ENCODE results near the gene MAP2K7. TPM values are rescaled to one million over a fixed set of nuclear protein-coding genes. Genes with fewer than 3 reads are reported as not detected.

Gene MAP2K7
- total RNA-seq, 4 donors from 2014 or later, result 11.9 to 125 (median 20.9) TPM

DNA sequence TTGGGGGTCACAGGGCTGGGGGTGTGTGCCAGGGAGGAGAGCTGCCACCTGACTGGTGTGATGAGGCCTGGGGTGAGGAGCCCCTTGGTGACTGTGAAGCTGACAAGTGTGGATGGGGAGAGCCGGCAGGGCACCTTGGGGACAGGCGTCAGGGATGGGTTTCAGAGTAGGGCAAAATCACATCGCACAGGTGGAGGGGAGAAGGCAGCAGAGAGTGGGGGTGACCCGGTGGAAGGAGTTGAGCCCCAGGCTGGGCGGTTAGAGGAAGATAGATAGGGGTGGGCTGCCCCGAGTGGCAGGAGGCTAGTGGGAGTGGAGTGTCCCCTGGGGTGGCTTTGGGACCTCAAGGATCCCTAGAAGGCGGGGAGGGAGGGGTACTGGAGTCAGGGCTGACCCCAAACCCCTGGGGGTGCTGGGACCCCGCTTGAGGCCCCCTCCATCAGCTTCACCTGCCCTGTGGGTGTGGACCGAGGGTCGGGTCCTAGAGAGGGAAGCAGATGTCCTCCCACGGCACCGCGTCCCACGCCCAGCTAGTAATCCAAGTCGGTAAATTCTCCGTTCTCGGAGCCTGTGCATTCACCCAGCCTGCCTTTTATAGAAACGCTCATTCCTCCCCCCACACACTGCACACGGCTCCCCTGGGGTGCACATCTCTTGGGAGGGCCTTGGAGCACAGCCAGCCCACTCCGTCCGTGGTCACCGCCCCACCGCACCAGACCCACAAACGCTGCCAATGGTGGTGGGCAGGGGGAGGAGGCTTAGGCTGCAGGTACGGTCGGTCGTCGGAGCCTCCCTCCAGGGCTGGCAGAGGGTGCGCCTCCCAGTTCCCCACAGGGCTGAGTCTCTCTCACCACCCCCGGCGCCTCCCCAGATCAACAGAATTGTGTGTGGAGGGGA is 19.9 kb downstream of the MAP2K7 start:
- no peak for DNase-seq
- peaks cover 40 to 66% (median 52%) of the 10 kb centered on the region in 4 donors for H3K4me1 ChIP-seq
- peak overlapping the region; percentile 14 to 91 (median 83) for H3K27ac ChIP-seq
- no peak overlapping the region for H3K4me3 ChIP-seq
- TF ChIP-seq POLR2A (IDR thresholded peaks at IDR 0.05), result peak; percentile 8
- no peak for TF ChIP-seq POLR2AphosphoS5 (IDR thresholded peaks at IDR 0.05)
- intact Hi-C loops (cut with DNase I; ENCODE audit: low total_unique reads), result no loop called here
- no peaks in the 10 kb centered on the region for H3K9me3 ChIP-seq
- 76 to 83% methylated on average over 6 to 31 of the region's 31 CpGs for WGBS, 2 donors (ENCODE audit: low coverage in 1 of 2)
- H3K27me3 ChIP-seq, result peaks cover 12% of the 10 kb centered on the region
- peaks cover 0 to 10% (median 0%) of the 10 kb centered on the region in 4 donors for H3K36me3 ChIP-seq
- in situ Hi-C loops (cut with MboI; ENCODE audit: low pct_ligation_motif_present in 1 of 4, low pct_unique_long_range_greater_than_20kb in 1 of 4, low sequenced_read_pairs in 3 of 4), result no loop called here

GRCh38 chr19:7924241-7924640 is 20.6 kb downstream of the MAP2K7 start:
- no peak for DNase-seq
- intact Hi-C loops (cut with DNase I; ENCODE audit: low total_unique reads), result no loop called here
- TF ChIP-seq POLR2A (IDR thresholded peaks at IDR 0.05) (no peak), EP300 (IDR thresholded peaks at IDR 0.05; ENCODE audit: low read depth) (no peak), POLR2AphosphoS5 (IDR thresholded peaks at IDR 0.05) (no peak)
- TF ChIP-seq, protein P1, sequence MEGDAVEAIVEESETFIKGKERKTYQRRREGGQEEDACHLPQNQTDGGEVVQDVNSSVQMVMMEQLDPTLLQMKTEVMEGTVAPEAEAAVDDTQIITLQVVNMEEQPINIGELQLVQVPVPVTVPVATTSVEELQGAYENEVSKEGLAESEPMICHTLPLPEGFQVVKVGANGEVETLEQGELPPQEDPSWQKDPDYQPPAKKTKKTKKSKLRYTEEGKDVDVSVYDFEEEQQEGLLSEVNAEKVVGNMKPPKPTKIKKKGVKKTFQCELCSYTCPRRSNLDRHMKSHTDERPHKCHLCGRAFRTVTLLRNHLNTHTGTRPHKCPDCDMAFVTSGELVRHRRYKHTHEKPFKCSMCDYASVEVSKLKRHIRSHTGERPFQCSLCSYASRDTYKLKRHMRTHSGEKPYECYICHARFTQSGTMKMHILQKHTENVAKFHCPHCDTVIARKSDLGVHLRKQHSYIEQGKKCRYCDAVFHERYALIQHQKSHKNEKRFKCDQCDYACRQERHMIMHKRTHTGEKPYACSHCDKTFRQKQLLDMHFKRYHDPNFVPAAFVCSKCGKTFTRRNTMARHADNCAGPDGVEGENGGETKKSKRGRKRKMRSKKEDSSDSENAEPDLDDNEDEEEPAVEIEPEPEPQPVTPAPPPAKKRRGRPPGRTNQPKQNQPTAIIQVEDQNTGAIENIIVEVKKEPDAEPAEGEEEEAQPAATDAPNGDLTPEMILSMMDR (IDR thresholded peaks at IDR 0.05), result no peak
- Histone ChIP-seq H3K4me1 (peaks cover 43 to 65% (median 52%) of the 10 kb centered on the region in 4 donors), H3K4me3 (no peak overlapping the region), H3K9me3 (no peaks in the 10 kb centered on the region), H3K27me3 (peaks cover 5% of the 10 kb centered on the region), H3K27ac (peak overlapping the region; percentile 26 to 91 (median 83)), H3K36me3 (peaks cover 0 to 10% (median 0%) of the 10 kb centered on the region in 4 donors)
- WGBS, 2 donors (ENCODE audit: low coverage in 1 of 2), result 49% methylated on average over 12 of the region's 12 CpGs; no CpG with 5 or more reads in 1 of the 2 donors
- in situ Hi-C loops (cut with MboI; ENCODE audit: low pct_ligation_motif_present in 1 of 4, low pct_unique_long_range_greater_than_20kb in 1 of 4, low sequenced_read_pairs in 3 of 4), result no loop called here

- no peaks in the 10 kb centered on the region for H3K9me3 ChIP-seq
- in situ Hi-C loops (cut with MboI; ENCODE audit: low pct_ligation_motif_present in 1 of 4, low pct_unique_long_range_greater_than_20kb in 1 of 4, low sequenced_read_pairs in 3 of 4), result no loop called here
- WGBS, 2 donors (ENCODE audit: low coverage in 1 of 2), result 38 to 42% methylated on average over 8 to 33 of the region's 34 CpGs
- TF ChIP-seq POLR2AphosphoS5 (IDR thresholded peaks at IDR 0.05), result no peak
- TF ChIP-seq POLR2A (IDR thresholded peaks at IDR 0.05), result no peak
- TF ChIP-seq, protein P1 (IDR thresholded peaks at IDR 0.05), result no peak
- TF ChIP-seq EP300 (IDR thresholded peaks at IDR 0.05; ENCODE audit: low read depth), result no peak
- H3K27ac ChIP-seq, result peak overlapping the region; percentile 26 to 91 (median 83)
- intact Hi-C loops (cut with DNase I; ENCODE audit: low total_unique reads), result no loop called here
- H3K36me3 ChIP-seq, result peaks cover 0 to 10% (median 0%) of the 10 kb centered on the region in 4 donors
- DNase-seq, result no peak
- H3K4me3 ChIP-seq, result peak overlapping the region; percentile 29 to 57 (median 49)
- peaks cover under 1% of the 10 kb centered on the region for H3K27me3 ChIP-seq
- peaks cover 44 to 65% (median 53%) of the 10 kb centered on the region in 4 donors for H3K4me1 ChIP-seq
Observed at GRCh38 chr19:7924651-7925170, 21.0 kb downstream of the MAP2K7 start.

DNA sequence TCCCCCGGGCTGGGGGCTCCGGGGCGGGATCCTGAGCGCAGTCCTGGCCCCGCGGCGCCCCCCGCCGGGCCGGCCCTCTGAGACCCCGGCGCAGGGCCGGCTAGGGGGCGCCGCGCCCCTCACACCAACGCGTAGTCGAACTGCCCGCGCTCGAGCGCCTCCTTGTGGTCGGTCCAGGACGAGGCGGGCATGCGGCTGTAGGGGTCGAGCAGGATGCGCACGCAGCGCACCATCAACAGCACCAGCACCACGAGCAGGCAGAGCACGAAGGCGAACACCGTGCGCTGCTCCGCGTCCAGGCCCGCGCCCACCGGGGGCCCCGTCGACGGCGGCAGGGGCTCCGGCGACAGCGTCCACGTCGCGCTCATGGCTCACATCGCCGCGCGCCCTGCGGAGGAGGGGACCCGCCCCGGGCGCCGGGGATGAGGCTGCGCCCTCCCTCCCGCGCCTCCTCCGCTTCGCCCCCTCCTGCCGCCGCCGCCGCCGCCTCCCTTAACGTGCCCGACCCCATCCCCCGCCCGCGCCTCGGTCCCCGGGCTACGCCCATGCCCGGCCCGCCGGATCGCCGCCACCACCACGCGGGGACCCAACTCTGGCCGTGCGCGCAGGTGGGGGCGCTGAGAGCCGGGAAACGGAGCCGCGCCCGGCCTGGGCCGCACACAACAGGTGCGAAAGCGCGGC is 21.6 kb downstream of the MAP2K7 start:
- Histone ChIP-seq H3K36me3 (peaks cover 0 to 10% (median 0%) of the 10 kb centered on the region in 4 donors), H3K4me1 (peaks cover 43 to 68% (median 52%) of the 10 kb centered on the region in 4 donors), H3K27me3 (no peaks in the 10 kb centered on the region), H3K27ac (peak overlapping the region; percentile 26 to 91 (median 83)), H3K4me3 (peak overlapping the region; percentile 29 to 57 (median 49)), H3K9me3 (no peaks in the 10 kb centered on the region)
- intact Hi-C loops (cut with DNase I; ENCODE audit: low total_unique reads) (no loop called here), in situ Hi-C loops (cut with MboI; ENCODE audit: low pct_ligation_motif_present in 1 of 4, low pct_unique_long_range_greater_than_20kb in 1 of 4, low sequenced_read_pairs in 3 of 4) (no loop called here)
- peak; percentile 77 for DNase-seq
- TF ChIP-seq POLR2A (IDR thresholded peaks at IDR 0.05), result no peak
- TF ChIP-seq, protein P1 (IDR thresholded peaks at IDR 0.05), result peak; percentile 42 to 90 (median 85)
- TF ChIP-seq POLR2AphosphoS5 (IDR thresholded peaks at IDR 0.05), result peak in 1 of 3 donors; percentile 10
- WGBS, 2 donors (ENCODE audit: low coverage in 1 of 2), result 1% methylated on average over 51 of the region's 98 CpGs; no CpG with 5 or more reads in 1 of the 2 donors

Measured in transverse colon (tissue), 4 donors.